Coronary artery (tissue), 2 donors: ENCODE measurements around the gene TMOD3.

Source experiments
- DNase-seq: peaks from one replicate; pipeline ENCODE4 v3.0.0-alpha.2; 2017; ENCODE audit warnings: low spot score
- H3K27ac ChIP-seq, 2 donors: fragments of 200-600 bp; sonication (generic); one replicate each; pipeline ENCODE4 v1.5.1; 2016 to 2019
- H3K4me3 ChIP-seq: fragments of 200-600 bp; sonication (generic); 2 replicates; pipeline ENCODE4 v1.5.1; 2016; ENCODE audit warnings: mild to moderate bottlenecking, moderate library complexity
- TF ChIP-seq, protein P1 (sequence below): fragments of 200-600 bp; sonication (generic); IDR thresholded peaks from one replicate; pipeline ENCODE4 v1.5.1; 2019; ENCODE audit warnings: antibody characterized with exemption

TMOD3 gene

DNA sequence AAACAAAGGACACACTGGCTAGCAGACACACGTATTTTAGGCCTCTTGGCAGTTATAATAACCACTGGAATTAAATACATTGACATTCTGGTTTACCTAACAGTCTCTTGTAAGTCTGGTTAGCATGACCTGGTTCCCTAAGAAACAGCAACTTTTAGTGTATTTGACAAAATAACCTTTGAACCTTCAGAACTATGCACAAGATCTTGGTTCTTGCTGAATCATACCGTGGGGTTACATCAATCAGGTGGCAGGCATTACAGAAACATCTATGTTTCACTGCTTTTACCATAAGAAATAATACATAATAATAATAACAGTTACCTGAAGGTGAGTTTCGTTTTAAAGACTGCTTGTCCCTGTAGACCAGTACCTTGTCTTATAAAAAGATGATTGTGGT, 123.4 kb downstream of the TMOD3 start:
- no peak overlapping the region for H3K27ac ChIP-seq
- TF ChIP-seq, protein P1, sequence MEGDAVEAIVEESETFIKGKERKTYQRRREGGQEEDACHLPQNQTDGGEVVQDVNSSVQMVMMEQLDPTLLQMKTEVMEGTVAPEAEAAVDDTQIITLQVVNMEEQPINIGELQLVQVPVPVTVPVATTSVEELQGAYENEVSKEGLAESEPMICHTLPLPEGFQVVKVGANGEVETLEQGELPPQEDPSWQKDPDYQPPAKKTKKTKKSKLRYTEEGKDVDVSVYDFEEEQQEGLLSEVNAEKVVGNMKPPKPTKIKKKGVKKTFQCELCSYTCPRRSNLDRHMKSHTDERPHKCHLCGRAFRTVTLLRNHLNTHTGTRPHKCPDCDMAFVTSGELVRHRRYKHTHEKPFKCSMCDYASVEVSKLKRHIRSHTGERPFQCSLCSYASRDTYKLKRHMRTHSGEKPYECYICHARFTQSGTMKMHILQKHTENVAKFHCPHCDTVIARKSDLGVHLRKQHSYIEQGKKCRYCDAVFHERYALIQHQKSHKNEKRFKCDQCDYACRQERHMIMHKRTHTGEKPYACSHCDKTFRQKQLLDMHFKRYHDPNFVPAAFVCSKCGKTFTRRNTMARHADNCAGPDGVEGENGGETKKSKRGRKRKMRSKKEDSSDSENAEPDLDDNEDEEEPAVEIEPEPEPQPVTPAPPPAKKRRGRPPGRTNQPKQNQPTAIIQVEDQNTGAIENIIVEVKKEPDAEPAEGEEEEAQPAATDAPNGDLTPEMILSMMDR: no peak
- DNase-seq: no peak
- H3K4me3 ChIP-seq: no peak overlapping the region

DNA sequence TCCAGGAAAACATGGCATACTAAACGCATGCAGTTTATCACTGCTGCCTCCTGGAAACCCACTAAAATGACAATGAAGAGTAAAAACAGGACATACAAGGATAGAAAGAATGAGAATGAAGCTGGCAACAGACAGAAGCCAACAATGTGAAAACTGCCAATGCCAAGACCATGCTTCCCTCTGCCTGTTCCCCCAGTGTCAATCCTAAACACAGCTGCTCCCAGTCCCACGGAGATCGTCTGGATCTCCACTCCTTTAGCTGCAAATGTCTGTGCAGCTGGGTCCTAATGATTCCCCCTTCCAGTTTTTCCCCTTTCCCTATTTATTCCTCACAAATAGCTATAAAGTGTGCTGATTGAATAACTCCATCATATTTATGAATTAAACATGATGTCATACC, 126.1 kb downstream of the TMOD3 start:
- TF ChIP-seq, protein P1: no peak
- H3K27ac ChIP-seq: no peak overlapping the region
- no peak overlapping the region for H3K4me3 ChIP-seq
- DNase-seq: no peak
